Measurements from ENCODE around the gene TEAD4.

Gene TEAD4

DNA sequence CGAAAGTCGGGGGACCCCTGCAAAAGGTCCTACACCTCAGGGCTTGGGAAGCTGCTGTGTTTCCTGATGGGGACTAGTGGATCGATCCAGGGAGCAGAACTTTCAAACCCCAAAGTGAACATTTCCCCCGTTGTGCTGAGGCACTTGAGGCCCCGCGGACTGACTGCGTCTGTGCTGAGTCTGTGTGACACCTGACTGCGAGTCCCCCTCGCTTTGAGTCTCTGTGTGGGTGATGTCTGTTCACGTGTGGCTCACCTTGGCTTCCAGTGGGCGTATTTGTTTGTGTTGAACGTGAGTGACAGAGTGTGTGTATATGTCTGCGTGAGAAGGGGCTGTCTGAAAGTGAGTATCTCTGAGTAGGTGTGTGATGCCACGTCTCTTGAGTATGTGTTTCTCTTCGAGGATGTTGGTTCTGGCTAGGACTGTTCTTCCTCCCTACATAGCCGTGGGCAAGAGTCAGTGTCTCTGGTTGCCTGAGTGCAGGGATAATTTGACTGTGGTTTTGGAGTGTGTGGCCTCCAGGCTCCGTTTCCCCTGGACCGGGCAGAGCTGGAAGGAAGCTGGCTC, 1.3 kb downstream of the TEAD4 start:
- Histone ChIP-seq H3K27ac (no peak overlapping the region), H3K4me2 (peak overlapping the region; percentile 66), H3K36me3 (ENCODE audit: insufficient read depth) (no peaks in the 10 kb centered on the region), H3K79me2 (ENCODE audit: insufficient read depth, low read depth) (peaks cover 16% of the 10 kb centered on the region), H2AFZ (ENCODE audit: low read depth) (no peak overlapping the region), H3K4me3 (IDR thresholded peaks at IDR 0.05; ENCODE audit: insufficient read depth, low read depth, low read length) (no peak overlapping the region), H4K20me1 (ENCODE audit: insufficient read depth) (no peaks in the 10 kb centered on the region), H3K4me1 (ENCODE audit: low read depth, poor library complexity, severe bottlenecking) (peaks cover 17% of the 10 kb centered on the region), H3K27me3 (ENCODE audit: insufficient read depth, low read depth) (no peaks in the 10 kb centered on the region), H3K9ac (peak overlapping the region; percentile 78; the same call in 1 of the 2 replicates)
- TF ChIP-seq, protein P1, sequence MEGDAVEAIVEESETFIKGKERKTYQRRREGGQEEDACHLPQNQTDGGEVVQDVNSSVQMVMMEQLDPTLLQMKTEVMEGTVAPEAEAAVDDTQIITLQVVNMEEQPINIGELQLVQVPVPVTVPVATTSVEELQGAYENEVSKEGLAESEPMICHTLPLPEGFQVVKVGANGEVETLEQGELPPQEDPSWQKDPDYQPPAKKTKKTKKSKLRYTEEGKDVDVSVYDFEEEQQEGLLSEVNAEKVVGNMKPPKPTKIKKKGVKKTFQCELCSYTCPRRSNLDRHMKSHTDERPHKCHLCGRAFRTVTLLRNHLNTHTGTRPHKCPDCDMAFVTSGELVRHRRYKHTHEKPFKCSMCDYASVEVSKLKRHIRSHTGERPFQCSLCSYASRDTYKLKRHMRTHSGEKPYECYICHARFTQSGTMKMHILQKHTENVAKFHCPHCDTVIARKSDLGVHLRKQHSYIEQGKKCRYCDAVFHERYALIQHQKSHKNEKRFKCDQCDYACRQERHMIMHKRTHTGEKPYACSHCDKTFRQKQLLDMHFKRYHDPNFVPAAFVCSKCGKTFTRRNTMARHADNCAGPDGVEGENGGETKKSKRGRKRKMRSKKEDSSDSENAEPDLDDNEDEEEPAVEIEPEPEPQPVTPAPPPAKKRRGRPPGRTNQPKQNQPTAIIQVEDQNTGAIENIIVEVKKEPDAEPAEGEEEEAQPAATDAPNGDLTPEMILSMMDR (conservative IDR thresholded peaks at IDR 0.05; ENCODE audit: low read depth, low read length), result no peak

DNA sequence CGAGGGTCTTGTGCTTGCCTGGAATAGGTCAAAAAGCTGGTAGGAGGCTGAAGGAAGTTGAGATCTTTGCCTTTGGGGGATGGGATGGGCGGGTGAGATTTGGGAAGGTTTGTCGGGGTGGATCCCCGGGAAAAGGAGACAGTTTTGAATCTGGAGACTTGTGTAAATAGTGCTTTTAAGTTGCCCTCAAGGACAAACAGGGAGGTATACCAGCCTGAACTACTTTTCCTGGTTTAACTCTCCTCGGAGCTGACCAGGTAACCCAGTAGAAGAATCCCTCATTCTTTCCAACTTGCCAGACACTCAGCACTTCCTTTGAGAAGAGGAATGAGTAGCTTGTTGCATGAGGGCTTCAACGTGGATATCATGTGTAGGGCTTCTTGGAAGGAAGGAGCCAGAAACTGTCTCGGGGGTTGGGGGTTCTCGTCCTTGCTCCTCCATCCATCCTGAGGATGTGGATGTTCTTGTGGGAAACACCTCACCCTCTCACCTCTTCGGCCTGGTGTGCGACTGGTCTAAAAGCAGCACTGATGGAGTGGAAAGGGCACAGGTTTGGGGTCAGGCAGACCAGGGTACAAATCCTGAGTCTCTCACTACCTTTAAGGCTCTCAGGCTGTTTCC, 1.9 kb downstream of the TEAD4 start:
- H3K79me2 ChIP-seq (ENCODE audit: insufficient read depth, low read depth), result peaks cover 16% of the 10 kb centered on the region
- H3K9ac ChIP-seq, result no peak overlapping the region
- H3K27ac ChIP-seq, result no peak overlapping the region
- TF ChIP-seq, protein P1 (conservative IDR thresholded peaks at IDR 0.05; ENCODE audit: low read depth, low read length), result no peak
- H2AFZ ChIP-seq (ENCODE audit: low read depth), result no peak overlapping the region
- H3K4me2 ChIP-seq, result no peak overlapping the region
- no peaks in the 10 kb centered on the region for H3K36me3 ChIP-seq (ENCODE audit: insufficient read depth)
- H3K4me1 ChIP-seq (ENCODE audit: low read depth, poor library complexity, severe bottlenecking), result peaks cover 17% of the 10 kb centered on the region
- no peak overlapping the region for H3K4me3 ChIP-seq (IDR thresholded peaks at IDR 0.05; ENCODE audit: insufficient read depth, low read depth, low read length)
- no peaks in the 10 kb centered on the region for H4K20me1 ChIP-seq (ENCODE audit: insufficient read depth)
- H3K27me3 ChIP-seq (ENCODE audit: insufficient read depth, low read depth), result no peaks in the 10 kb centered on the region

DNA sequence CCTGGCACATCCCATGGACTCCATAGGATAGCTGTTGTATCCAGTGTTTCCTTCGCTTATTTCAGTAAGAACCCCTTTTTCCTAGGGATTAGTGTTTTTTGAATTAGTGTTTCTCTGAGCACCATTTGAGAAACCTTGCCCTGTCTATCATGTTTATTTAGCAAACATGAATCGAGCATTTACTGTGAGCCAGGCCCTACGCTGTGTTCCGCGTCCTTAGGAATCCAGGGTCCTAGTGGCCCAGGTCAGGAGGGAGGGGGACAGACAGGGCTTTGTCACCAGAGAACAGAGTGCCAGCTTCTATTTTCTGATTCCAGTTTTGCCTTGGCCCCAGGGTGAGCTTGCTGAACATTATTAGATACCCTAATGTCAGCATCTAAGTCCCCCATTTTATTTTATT, 2.5 kb downstream of the TEAD4 start:
- H3K36me3 ChIP-seq (ENCODE audit: insufficient read depth), result no peaks in the 10 kb centered on the region
- no peak overlapping the region for H3K27ac ChIP-seq
- H3K4me1 ChIP-seq (ENCODE audit: low read depth, poor library complexity, severe bottlenecking), result peaks cover 17% of the 10 kb centered on the region
- H4K20me1 ChIP-seq (ENCODE audit: insufficient read depth), result no peaks in the 10 kb centered on the region
- H3K4me2 ChIP-seq, result no peak overlapping the region
- no peak overlapping the region for H3K4me3 ChIP-seq (IDR thresholded peaks at IDR 0.05; ENCODE audit: insufficient read depth, low read depth, low read length)
- H3K27me3 ChIP-seq (ENCODE audit: insufficient read depth, low read depth), result no peaks in the 10 kb centered on the region
- peaks cover 21% of the 10 kb centered on the region for H3K79me2 ChIP-seq (ENCODE audit: insufficient read depth, low read depth)
- no peak overlapping the region for H3K9ac ChIP-seq
- TF ChIP-seq, protein P1 (conservative IDR thresholded peaks at IDR 0.05; ENCODE audit: low read depth, low read length), result no peak
- H2AFZ ChIP-seq (ENCODE audit: low read depth), result no peak overlapping the region

DNA sequence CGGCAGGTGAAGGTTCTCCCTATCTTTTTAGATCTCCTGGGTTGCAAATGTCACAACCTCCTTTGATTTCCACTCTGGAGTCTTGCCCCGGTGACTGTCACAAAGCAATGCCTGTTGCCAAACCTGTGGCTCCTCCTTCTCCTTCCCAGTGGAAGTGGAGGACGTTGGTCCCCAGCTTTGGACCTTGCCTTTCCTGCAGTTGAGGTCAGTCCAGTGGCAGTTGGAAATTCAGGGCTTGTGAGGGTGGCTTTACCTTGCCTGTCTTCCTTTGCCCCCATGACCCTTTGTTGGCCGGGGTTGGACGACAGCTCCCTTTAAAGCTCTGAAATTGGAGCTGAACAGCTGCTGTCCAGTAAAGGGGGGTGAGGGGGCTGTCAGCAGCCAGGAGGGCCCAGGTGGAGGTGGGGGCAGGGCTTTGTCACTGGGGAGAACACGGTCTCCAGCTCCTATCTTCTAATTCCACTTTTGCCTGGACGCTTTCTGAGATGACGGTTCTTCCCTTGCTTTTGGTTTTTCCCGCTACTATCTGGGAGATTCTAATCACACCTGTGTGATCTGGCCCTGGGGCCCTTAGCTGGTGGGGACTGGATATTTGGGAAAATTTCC, 4.1 kb downstream of the TEAD4 start:
- no peaks in the 10 kb centered on the region for H3K36me3 ChIP-seq (ENCODE audit: insufficient read depth)
- TF ChIP-seq, protein P1 (conservative IDR thresholded peaks at IDR 0.05; ENCODE audit: low read depth, low read length), result no peak
- H4K20me1 ChIP-seq (ENCODE audit: insufficient read depth), result no peaks in the 10 kb centered on the region
- H3K9ac ChIP-seq, result no peak overlapping the region
- H3K27me3 ChIP-seq (ENCODE audit: insufficient read depth, low read depth), result no peaks in the 10 kb centered on the region
- no peak overlapping the region for H3K27ac ChIP-seq
- H3K4me1 ChIP-seq (ENCODE audit: low read depth, poor library complexity, severe bottlenecking), result peaks cover 11% of the 10 kb centered on the region
- H2AFZ ChIP-seq (ENCODE audit: low read depth), result no peak overlapping the region
- no peak overlapping the region for H3K4me3 ChIP-seq (IDR thresholded peaks at IDR 0.05; ENCODE audit: insufficient read depth, low read depth, low read length)
- H3K79me2 ChIP-seq (ENCODE audit: insufficient read depth, low read depth), result peaks cover 22% of the 10 kb centered on the region
- no peak overlapping the region for H3K4me2 ChIP-seq

Data from KMS-11 (cell line).